ENCODE measurements around the gene TMEM9.

TMEM9 gene

GRCh38 chr1:201170533-201171062 lies 16.3 kb upstream of the TMEM9 start (continued):
- peak; percentile 84; the same call in 1 of the 2 replicates for TF ChIP-seq KLF17 (tag by site-specific recombination; IDR thresholded peaks at IDR 0.05)
- no peak for TF ChIP-seq ZNF48 (tag by site-specific recombination; IDR thresholded peaks at IDR 0.05)
- TF ChIP-seq ZFP41 (tag by site-specific recombination; IDR thresholded peaks at IDR 0.05; ENCODE audit: borderline replicate concordance) = no peak
- TF ChIP-seq KLF10 (tag by site-specific recombination; IDR thresholded peaks at IDR 0.05) = 0 out of 2 replicates have a peak, but pooled peaks have one; percentile 61
- peak; percentile 92 for TF ChIP-seq ZBTB8A (tag by site-specific recombination; IDR thresholded peaks at IDR 0.05)

- no peak for TF ChIP-seq MEIS1 (CRISPR knock-in tag; IDR thresholded peaks at IDR 0.05; ENCODE audit: borderline replicate concordance)
- no peak for TF ChIP-seq EGR2 (tag by site-specific recombination; IDR thresholded peaks at IDR 0.05; ENCODE audit: low read depth)
- no peak for TF ChIP-seq ZNF280C (tag by site-specific recombination; IDR thresholded peaks at IDR 0.05)
- TF ChIP-seq ZFP37 (tag by site-specific recombination; IDR thresholded peaks at IDR 0.05) = no peak
- H3K4me3 ChIP-seq (ENCODE audit: low read depth, low read length) = no peak overlapping the region
- H3K4me1 ChIP-seq (ENCODE audit: control insufficient read depth, insufficient read depth, low read length) = no peaks in the 10 kb centered on the region
- no peaks in the 10 kb centered on the region for H3K36me3 ChIP-seq (ENCODE audit: control insufficient read depth in 2 of 2, insufficient read depth in 1 of 2, low read length in 2 of 2)
- POLR2A ChIA-PET = interaction anchor here (1.2 to 2.9 kb wide), 3 partner anchors 14 to 28 kb away, joined by 4 to 21 read pairs (median 7); partner anchors contain the start of gene TMEM9
- CTCF ChIA-PET = interaction anchor here (0.6 to 1.3 kb wide), 5 partner anchors 19 to 192 kb away, joined by 3 to 6 read pairs (median 4); no protein-coding TSS in a partner anchor
- no peaks in the 10 kb centered on the region for H3K9me3 ChIP-seq (ENCODE audit: control insufficient read depth, insufficient read depth, low read depth, low read length)
- H3K27ac ChIP-seq (ENCODE audit: extremely low read depth, low read depth, low read length) = peak overlapping the region; percentile 82; the same call in 1 of the 2 replicates
Measured at GRCh38 chr1:201169971-201170532, 15.8 kb upstream of the TMEM9 start.

GRCh38 chr1:201169203-201169602 lies 14.9 kb upstream of the TMEM9 start:
- Histone ChIP-seq H3K9me3 (ENCODE audit: control insufficient read depth, insufficient read depth, low read depth, low read length) (no peaks in the 10 kb centered on the region), H3K36me3 (ENCODE audit: control insufficient read depth in 2 of 2, insufficient read depth in 1 of 2, low read length in 2 of 2) (no peaks in the 10 kb centered on the region), H3K4me3 (ENCODE audit: low read depth, low read length) (no peak overlapping the region), H3K4me1 (ENCODE audit: control insufficient read depth, insufficient read depth, low read length) (no peaks in the 10 kb centered on the region), H3K27ac (ENCODE audit: extremely low read depth, low read depth, low read length) (no peak overlapping the region)
- ChIA-PET CTCF (no interaction called here), POLR2A (interaction anchor here (0.6 to 2.9 kb wide), 2 partner anchors 10 to 15 kb away, joined by 3 to 21 read pairs; partner anchors contain the start of gene TMEM9)
- TF ChIP-seq ZNF155 (tag by site-specific recombination; IDR thresholded peaks at IDR 0.05) = no peak
- no peak for TF ChIP-seq ZNF501 (tag by site-specific recombination; IDR thresholded peaks at IDR 0.05)
- peak; percentile 60 for TF ChIP-seq ZNF600 (tag by site-specific recombination; IDR thresholded peaks at IDR 0.05)
- no peak for TF ChIP-seq ZNF580 (tag by site-specific recombination; IDR thresholded peaks at IDR 0.05)

- CTCF ChIA-PET = interaction anchor here (0.5 to 0.9 kb wide), 4 partner anchors 9 to 81 kb away, joined by 3 to 5 read pairs (median 4); no protein-coding TSS in a partner anchor
- H3K27ac ChIP-seq (ENCODE audit: extremely low read depth, low read depth, low read length) = no peak overlapping the region
- no peaks in the 10 kb centered on the region for H3K4me1 ChIP-seq (ENCODE audit: control insufficient read depth, insufficient read depth, low read length)
- POLR2A ChIA-PET = interaction anchor here (1.1 kb wide), 1 partner anchor 13 kb away, joined by 3 read pairs; the partner anchor contains the start of gene TMEM9
- H3K36me3 ChIP-seq (ENCODE audit: control insufficient read depth in 2 of 2, insufficient read depth in 1 of 2, low read length in 2 of 2) = no peaks in the 10 kb centered on the region
- H3K9me3 ChIP-seq (ENCODE audit: control insufficient read depth, insufficient read depth, low read depth, low read length) = no peaks in the 10 kb centered on the region
- no peak overlapping the region for H3K4me3 ChIP-seq (ENCODE audit: low read depth, low read length)
- TF ChIP-seq IKZF3 (tag by site-specific recombination; IDR thresholded peaks at IDR 0.05) = 0 out of 2 replicates have a peak, but pooled peaks have one; percentile 12
- TF ChIP-seq ZNF837 (tag by site-specific recombination; IDR thresholded peaks at IDR 0.05) = no peak
- no peak for TF ChIP-seq ZNF623 (tag by site-specific recombination; IDR thresholded peaks at IDR 0.05)
- no peak for TF ChIP-seq PATZ1 (tag by site-specific recombination; IDR thresholded peaks at IDR 0.05)
- TF ChIP-seq SP7 (tag by site-specific recombination; IDR thresholded peaks at IDR 0.05) = peak; percentile 73
- no peak for TF ChIP-seq ZNF404 (tag by site-specific recombination; IDR thresholded peaks at IDR 0.05)
- no peak for TF ChIP-seq ZNF114 (tag by site-specific recombination; IDR thresholded peaks at IDR 0.05)
Measured at GRCh38 chr1:201167041-201167991, 13.0 kb upstream of the TMEM9 start.

Measured in HEK293 (cell line).